Lower lobe of right lung (tissue), 2 donors: ENCODE measurements around the gene MAD2L2. TPM values are rescaled to one million over a fixed set of nuclear protein-coding genes. Genes with fewer than 3 reads are reported as not detected.

Experiments used
- ATAC-seq, 2 donors: fragments of 200-7000 bp; cut with Tn5 transposase; one replicate each; pipeline ENCODE4 v1.9.1; 2020 to 2022; ENCODE audit warnings: mild to moderate bottlenecking in 2 of 2, moderate library complexity in 2 of 2
- DNase-seq: peaks from one replicate; pipeline ENCODE4 v3.0.0-alpha.2; 2020
- H3K27ac ChIP-seq: fragments of 200-600 bp; one replicate; pipeline ENCODE4 v1.8.0; 2022
- H3K27me3 ChIP-seq: fragments of 200-600 bp; one replicate; pipeline ENCODE4 v1.8.0; 2022; ENCODE audit warnings: low read depth
- H3K36me3 ChIP-seq: fragments of 200-600 bp; one replicate; pipeline ENCODE4 v1.8.0; 2022; ENCODE audit warnings: mild to moderate bottlenecking
- H3K4me1 ChIP-seq: fragments of 200-600 bp; one replicate; pipeline ENCODE4 v1.8.0; 2022
- H3K4me3 ChIP-seq: fragments of 200-600 bp; one replicate; pipeline ENCODE4 v1.8.0; 2022; ENCODE audit warnings: mild to moderate bottlenecking
- H3K9me3 ChIP-seq: fragments of 200-600 bp; one replicate; pipeline ENCODE4 v1.8.0; 2022
- intact Hi-C: fragments of 100-400 bp; cut with DNase I; formaldehyde crosslinking; loops from one replicate; pipeline ENCODE4 v1.11.0; 2022
- total RNA-seq: library from RNA; stranded (reverse); fragmentation: NEBNext Ultra II Directional; extraction: Animal tissue kit (Norgen Biotek cat#: 25700); gene quantifications from one replicate; pipeline ENCODE4 v1.2.1, GENCODE V29; 2021
- TF ChIP-seq, protein P1 (sequence below): fragments of 200-600 bp; IDR thresholded peaks from one replicate; pipeline ENCODE4 v1.8.0; 2022; ENCODE audit warnings: antibody characterized with exemption, mild to moderate bottlenecking
- donor health status: DM: no; HTN: yes; CAD: no; lungs with severe emphysema.

MAD2L2 gene
- total RNA-seq, 1 donor from 2014 or later = 20.8 TPM

GRCh38 chr1:11700601-11701467, 19.9 kb upstream of the MAD2L2 start:
- DNase-seq = no peak
- no peak for ATAC-seq
- intact Hi-C loops = no loop called here
- H3K4me1 ChIP-seq = no peaks in the 10 kb centered on the region
- H3K27ac ChIP-seq = no peak overlapping the region
- TF ChIP-seq, protein P1, sequence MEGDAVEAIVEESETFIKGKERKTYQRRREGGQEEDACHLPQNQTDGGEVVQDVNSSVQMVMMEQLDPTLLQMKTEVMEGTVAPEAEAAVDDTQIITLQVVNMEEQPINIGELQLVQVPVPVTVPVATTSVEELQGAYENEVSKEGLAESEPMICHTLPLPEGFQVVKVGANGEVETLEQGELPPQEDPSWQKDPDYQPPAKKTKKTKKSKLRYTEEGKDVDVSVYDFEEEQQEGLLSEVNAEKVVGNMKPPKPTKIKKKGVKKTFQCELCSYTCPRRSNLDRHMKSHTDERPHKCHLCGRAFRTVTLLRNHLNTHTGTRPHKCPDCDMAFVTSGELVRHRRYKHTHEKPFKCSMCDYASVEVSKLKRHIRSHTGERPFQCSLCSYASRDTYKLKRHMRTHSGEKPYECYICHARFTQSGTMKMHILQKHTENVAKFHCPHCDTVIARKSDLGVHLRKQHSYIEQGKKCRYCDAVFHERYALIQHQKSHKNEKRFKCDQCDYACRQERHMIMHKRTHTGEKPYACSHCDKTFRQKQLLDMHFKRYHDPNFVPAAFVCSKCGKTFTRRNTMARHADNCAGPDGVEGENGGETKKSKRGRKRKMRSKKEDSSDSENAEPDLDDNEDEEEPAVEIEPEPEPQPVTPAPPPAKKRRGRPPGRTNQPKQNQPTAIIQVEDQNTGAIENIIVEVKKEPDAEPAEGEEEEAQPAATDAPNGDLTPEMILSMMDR = no peak
- H3K27me3 ChIP-seq = peaks cover 32% of the 10 kb centered on the region
- no peaks in the 10 kb centered on the region for H3K9me3 ChIP-seq
- H3K4me3 ChIP-seq = no peak overlapping the region
- H3K36me3 ChIP-seq = no peaks in the 10 kb centered on the region

DNA sequence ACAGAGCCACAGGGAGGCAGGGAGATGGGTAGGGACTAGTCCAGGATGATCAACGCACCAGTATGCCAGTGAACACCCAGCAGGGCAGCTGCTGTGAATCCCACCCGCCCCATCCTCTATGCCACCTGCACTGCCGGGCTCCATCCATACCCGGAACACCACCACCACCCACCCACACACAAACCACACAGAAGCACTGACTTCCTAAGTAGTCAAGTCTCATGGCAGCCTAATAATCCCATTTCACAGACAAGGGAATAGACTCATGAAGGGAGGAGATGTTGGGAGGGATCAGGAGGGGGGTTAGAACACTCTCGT, 16.9 kb upstream of the MAD2L2 start:
- no peaks in the 10 kb centered on the region for H3K4me1 ChIP-seq
- TF ChIP-seq, protein P1 = no peak
- ATAC-seq = no peak
- intact Hi-C loops = no loop called here
- no peaks in the 10 kb centered on the region for H3K36me3 ChIP-seq
- DNase-seq = no peak
- H3K9me3 ChIP-seq = no peaks in the 10 kb centered on the region
- H3K27ac ChIP-seq = no peak overlapping the region
- H3K27me3 ChIP-seq = peaks cover 43% of the 10 kb centered on the region
- H3K4me3 ChIP-seq = no peak overlapping the region

GRCh38 chr1:11697188-11697892, 16.4 kb upstream of the MAD2L2 start:
- intact Hi-C loops = no loop called here
- Histone ChIP-seq H3K36me3 (no peaks in the 10 kb centered on the region), H3K4me1 (no peaks in the 10 kb centered on the region), H3K27ac (no peak overlapping the region), H3K4me3 (no peak overlapping the region), H3K9me3 (no peaks in the 10 kb centered on the region), H3K27me3 (peaks cover 48% of the 10 kb centered on the region)
- ATAC-seq (no peak), DNase-seq (no peak)
- TF ChIP-seq, protein P1 = no peak

- Histone ChIP-seq H3K36me3 (no peaks in the 10 kb centered on the region), H3K27me3 (peaks cover 54% of the 10 kb centered on the region), H3K4me3 (no peak overlapping the region), H3K4me1 (peaks cover 5% of the 10 kb centered on the region), H3K9me3 (no peaks in the 10 kb centered on the region), H3K27ac (no peak overlapping the region)
- no peak for ATAC-seq
- TF ChIP-seq, protein P1 = no peak
- intact Hi-C loops = no loop called here
- DNase-seq = no peak
Measured at GRCh38 chr1:11695861-11696260, 14.9 kb upstream of the MAD2L2 start.

DNA sequence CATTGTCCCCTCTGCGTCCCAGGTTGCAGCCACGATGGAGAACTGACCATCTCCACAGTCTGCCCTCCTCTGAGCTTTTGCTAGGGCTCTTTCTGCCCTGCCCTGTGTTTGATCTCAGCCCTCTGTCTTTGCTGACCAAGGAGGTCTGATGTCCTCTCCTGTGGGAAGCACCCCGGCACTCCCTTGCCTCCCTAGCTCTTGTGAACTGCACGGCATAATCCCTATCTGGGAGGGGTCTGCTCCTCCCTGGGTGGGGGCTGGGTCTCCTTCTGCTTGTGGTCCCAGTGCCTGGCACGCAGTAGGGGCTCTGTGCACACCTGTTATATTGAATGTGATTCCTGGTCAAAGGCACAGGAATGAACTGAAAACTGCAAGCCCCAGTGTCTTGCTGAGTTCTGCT, 13.0 kb upstream of the MAD2L2 start:
- Histone ChIP-seq H3K9me3 (no peaks in the 10 kb centered on the region), H3K27ac (no peak overlapping the region), H3K36me3 (no peaks in the 10 kb centered on the region), H3K4me1 (peaks cover 11% of the 10 kb centered on the region), H3K4me3 (no peak overlapping the region), H3K27me3 (peaks cover 62% of the 10 kb centered on the region)
- ATAC-seq (no peak), DNase-seq (no peak)
- intact Hi-C loops = no loop called here
- TF ChIP-seq, protein P1 = no peak
